ENCODE data around the gene ERG. TPM values are rescaled to one million over a fixed set of nuclear protein-coding genes. Genes with fewer than 3 reads are reported as not detected.

Gene ERG
- polyA plus RNA-seq, 1 donor from 2014 or later = not detected

GRCh38 chr21:38475519-38475918, 22.8 kb downstream of the ERG start:
- TF ChIP-seq CTCF (IDR thresholded peaks at IDR 0.05; ENCODE audit: poor library complexity, severe bottlenecking) (no peak), EZH2 (IDR thresholded peaks at IDR 0.05; ENCODE audit: borderline replicate concordance, insufficient read depth, low read length, poor library complexity, severe bottlenecking) (no peak), TAF1 (IDR thresholded peaks at IDR 0.05; ENCODE audit: low read depth) (no peak), EP300 (conservative IDR thresholded peaks at IDR 0.05; ENCODE audit: poor library complexity, severe bottlenecking) (no peak), REST (IDR thresholded peaks at IDR 0.05; ENCODE audit: borderline replicate concordance) (no peak), POLR2AphosphoS5 (IDR thresholded peaks at IDR 0.05) (no peak), RAD21 (conservative IDR thresholded peaks at IDR 0.05) (no peak), SMC3 (conservative IDR thresholded peaks at IDR 0.05; ENCODE audit: poor library complexity) (no peak), MXI1 (conservative IDR thresholded peaks at IDR 0.05; ENCODE audit: poor library complexity, severe bottlenecking) (no peak)
- Histone ChIP-seq H3K27ac (ENCODE audit: low read length) (no peak overlapping the region), H2AFZ (ENCODE audit: low read depth, low read length) (no peak overlapping the region)

GRCh38 chr21:38474796-38475195, 23.5 kb downstream of the ERG start:
- Histone ChIP-seq H3K9me2 (ENCODE audit: insufficient read depth, low read length) (no peaks in the 10 kb centered on the region), H3K79me2 (replicated peaks; ENCODE audit: insufficient read depth, low read length) (no peaks in the 10 kb centered on the region), H3K9ac (ENCODE audit: low read length) (no peak overlapping the region), H3K4me2 (ENCODE audit: low read length) (no peak overlapping the region), H3F3A (ENCODE audit: insufficient read depth, low read length, poor library complexity, severe bottlenecking) (no peaks in the 10 kb centered on the region), H3K4me3 (ENCODE audit: low read length) (no peak overlapping the region), H2AFZ (ENCODE audit: low read depth, low read length) (no peak overlapping the region), H3K36me3 (ENCODE audit: insufficient read depth, low read length) (no peaks in the 10 kb centered on the region), H3K27me3 (ENCODE audit: insufficient read depth, low read depth, low read length) (no peaks in the 10 kb centered on the region), H4K20me1 (ENCODE audit: insufficient read depth) (no peaks in the 10 kb centered on the region), H3K27ac (ENCODE audit: low read length) (no peak overlapping the region), H3K9me3 (ENCODE audit: low read length) (no peaks in the 10 kb centered on the region)
- TF ChIP-seq CTCF (IDR thresholded peaks at IDR 0.05; ENCODE audit: poor library complexity, severe bottlenecking) (no peak), POLR2AphosphoS5 (IDR thresholded peaks at IDR 0.05) (no peak), SMC3 (conservative IDR thresholded peaks at IDR 0.05; ENCODE audit: poor library complexity) (no peak), RAD21 (conservative IDR thresholded peaks at IDR 0.05) (no peak), MXI1 (conservative IDR thresholded peaks at IDR 0.05; ENCODE audit: poor library complexity, severe bottlenecking) (no peak), EP300 (conservative IDR thresholded peaks at IDR 0.05; ENCODE audit: poor library complexity, severe bottlenecking) (no peak), TAF1 (IDR thresholded peaks at IDR 0.05; ENCODE audit: low read depth) (no peak), REST (IDR thresholded peaks at IDR 0.05; ENCODE audit: borderline replicate concordance) (no peak), EZH2 (IDR thresholded peaks at IDR 0.05; ENCODE audit: borderline replicate concordance, insufficient read depth, low read length, poor library complexity, severe bottlenecking) (no peak)

More at GRCh38 chr21:38475519-38475918, 22.8 kb downstream of the ERG start:
- Histone ChIP-seq H3K9ac (ENCODE audit: low read length) (no peak overlapping the region), H3K9me3 (ENCODE audit: low read length) (no peaks in the 10 kb centered on the region), H3K9me2 (ENCODE audit: insufficient read depth, low read length) (no peaks in the 10 kb centered on the region), H3K4me3 (ENCODE audit: low read length) (no peak overlapping the region), H4K20me1 (ENCODE audit: insufficient read depth) (no peaks in the 10 kb centered on the region), H3K79me2 (replicated peaks; ENCODE audit: insufficient read depth, low read length) (no peaks in the 10 kb centered on the region), H3F3A (ENCODE audit: insufficient read depth, low read length, poor library complexity, severe bottlenecking) (no peaks in the 10 kb centered on the region), H3K4me2 (ENCODE audit: low read length) (no peak overlapping the region), H3K36me3 (ENCODE audit: insufficient read depth, low read length) (no peaks in the 10 kb centered on the region), H3K27me3 (ENCODE audit: insufficient read depth, low read depth, low read length) (no peaks in the 10 kb centered on the region)
